Measurements from ENCODE around the gene LY9. TPM values are rescaled to one million over a fixed set of nuclear protein-coding genes. Genes with fewer than 3 reads are reported as not detected.

LY9 gene
- total RNA-seq, 1 experiment from 2014 or later = not detected

- no peaks in the 10 kb centered on the region for H3K79me1 ChIP-seq (ENCODE audit: insufficient read depth, low read depth, low read length, poor library complexity, severe bottlenecking)
- H4K5ac ChIP-seq (ENCODE audit: insufficient read length, low read depth, low read length) = no peak overlapping the region
- no peak overlapping the region for H3K4me2 ChIP-seq (ENCODE audit: insufficient read depth, insufficient read length, low read length)
- Mint-ChIP-seq H3K4me3 (no peak overlapping the region), H3K27ac (no peak overlapping the region), H3K27me3 (ENCODE audit: low read depth) (peaks cover 1% of the 10 kb centered on the region; the same call in 1 of the 2 replicates), H3K9me3 (no peaks in the 10 kb centered on the region), H3K36me3 (ENCODE audit: insufficient read depth in 1 of 3, low read depth in 3 of 3) (no peaks in the 10 kb centered on the region), H3K4me1 (0 out of 4 replicates have a peak, but pooled peaks cover 0 to 3% of the 10 kb centered on the region in 2 experiments)
- H3K79me2 ChIP-seq (ENCODE audit: insufficient read depth, low read length) = no peaks in the 10 kb centered on the region
- H3K9me3 ChIP-seq (ENCODE audit: control insufficient read depth, low read depth, low read length) = no peaks in the 10 kb centered on the region
- no peak for TF ChIP-seq CTCF (conservative IDR thresholded peaks at IDR 0.05)
- no peak overlapping the region for H3K9ac ChIP-seq (ENCODE audit: extremely low read depth, insufficient read length, low read length)
- H3K14ac ChIP-seq (ENCODE audit: insufficient read depth, low read length) = no peak overlapping the region
- no peak for DNase-seq
- no peak overlapping the region for H3K23ac ChIP-seq (ENCODE audit: insufficient read length, low read depth, low read length)
- no peaks in the 10 kb centered on the region for H3K23me2 ChIP-seq (ENCODE audit: insufficient read length, low read depth, low read length, poor library complexity, severe bottlenecking)
- no peak overlapping the region for H2BK15ac ChIP-seq (ENCODE audit: low read depth, low read length)
- no peak overlapping the region for H4K8ac ChIP-seq (replicated peaks; ENCODE audit: insufficient read length, low read depth, low read length)
- no peak overlapping the region for H2AK5ac ChIP-seq (ENCODE audit: insufficient read length, low read length)
- no peak overlapping the region for H3K56ac ChIP-seq (ENCODE audit: insufficient read length, low read depth, low read length)
- H3K27ac ChIP-seq (ENCODE audit: insufficient read length, low read depth, low read length) = no peak overlapping the region
- H2BK12ac ChIP-seq (ENCODE audit: insufficient read length, low read depth, low read length) = no peak overlapping the region
- H4K91ac ChIP-seq (ENCODE audit: insufficient read length, low read depth, low read length) = no peak overlapping the region
- no peak overlapping the region for H3K18ac ChIP-seq (ENCODE audit: insufficient read length, low read depth, low read length)
- H2BK20ac ChIP-seq (ENCODE audit: low read depth, low read length, poor library complexity, severe bottlenecking) = no peak overlapping the region
- H2AFZ ChIP-seq (ENCODE audit: low read length) = no peak overlapping the region
- no peak overlapping the region for H2BK120ac ChIP-seq (ENCODE audit: low read depth, low read length, poor library complexity, severe bottlenecking)
- H3K4me1 ChIP-seq (ENCODE audit: insufficient read depth, low read length) = no peaks in the 10 kb centered on the region
- no peak overlapping the region for H2BK5ac ChIP-seq (ENCODE audit: insufficient read length, low read length)
- H3K27me3 ChIP-seq (ENCODE audit: insufficient read depth, low read length) = no peaks in the 10 kb centered on the region
- no peak overlapping the region for H3T11ph ChIP-seq (ENCODE audit: low read length)
- no CpG with 5 or more reads among the region's 11 CpGs for WGBS (ENCODE audit: extremely low coverage, insufficient read length, low lambda C conversion rate)
- H3K4ac ChIP-seq (ENCODE audit: low read depth, low read length) = no peak overlapping the region
- H4K20me1 ChIP-seq (ENCODE audit: control insufficient read depth, insufficient read depth, insufficient read length) = no peaks in the 10 kb centered on the region
Measured at GRCh38 chr1:160863061-160863773, 67.2 kb downstream of the LY9 start.
